Right kidney (tissue), 1 donor: ENCODE measurements around the gene SLC49A3.

Experiments used
- DNase-seq: peaks from one replicate; pipeline ENCODE4 v3.0.0-alpha.2; 2016

Gene SLC49A3

GRCh38 chr4:633406-633805 lies 55.5 kb downstream of the SLC49A3 start:
- no peak for DNase-seq

GRCh38 chr4:632926-633325 lies 56.0 kb downstream of the SLC49A3 start:
- no peak for DNase-seq

- no peak for DNase-seq
Observed at GRCh38 chr4:632196-632790, 56.7 kb downstream of the SLC49A3 start.
